Eye (tissue), 1 donor: ENCODE measurements around the gene GGA3.
"Not testable (repeated sequence)": the region's sequence is repeated elsewhere in the genome, so short reads cannot be mapped to it uniquely, and the experiment has no call there.

Source experiments
- DNase-seq: peaks from one replicate; pipeline ENCODE4 v3.0.0-alpha.2; 2015

GGA3 gene

DNA sequence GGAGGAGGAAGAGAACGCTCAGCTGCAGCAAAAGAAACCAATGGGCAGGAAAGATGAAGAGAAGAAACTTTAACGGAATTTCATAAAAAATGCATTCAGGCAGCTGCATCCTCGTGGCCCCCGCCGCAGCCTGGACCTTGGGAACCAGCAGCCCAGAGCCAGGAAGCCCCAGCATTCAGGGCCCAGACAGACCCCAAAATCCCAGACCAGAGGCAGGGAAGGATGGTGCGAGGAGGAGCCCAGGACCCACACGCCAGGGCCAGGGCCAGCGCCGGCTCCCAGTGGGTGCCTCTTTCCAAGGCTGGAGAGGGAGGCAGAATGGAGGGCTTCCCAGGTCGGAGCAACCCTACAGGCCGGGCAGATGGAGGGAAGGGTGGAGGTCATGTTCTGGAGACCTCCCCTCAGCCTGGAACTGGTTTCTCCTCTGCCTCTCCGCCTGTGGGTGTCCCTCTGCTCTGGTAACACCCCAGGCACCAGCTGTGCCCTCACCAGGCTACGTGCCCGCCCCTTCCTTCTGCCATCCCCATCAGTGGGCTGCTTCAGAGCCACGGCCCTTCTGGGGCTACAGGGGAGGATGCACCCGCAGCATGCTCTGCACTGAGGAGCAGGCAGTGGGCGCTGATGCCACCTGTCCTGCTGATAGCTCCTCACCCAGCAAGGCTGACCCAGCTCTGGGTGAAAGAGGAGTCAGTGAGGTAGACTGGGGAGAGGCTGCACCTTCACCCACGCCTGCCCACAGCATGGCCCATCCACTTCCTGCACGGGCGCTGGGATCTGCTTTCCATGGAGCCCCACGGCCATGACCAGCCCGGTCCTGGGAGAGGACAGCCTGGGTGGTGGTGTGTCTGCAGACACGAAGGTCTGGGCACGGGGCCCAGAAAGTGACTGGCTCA lies 10.8 kb upstream of the GGA3 start:
- DNase-seq: no peak

DNA sequence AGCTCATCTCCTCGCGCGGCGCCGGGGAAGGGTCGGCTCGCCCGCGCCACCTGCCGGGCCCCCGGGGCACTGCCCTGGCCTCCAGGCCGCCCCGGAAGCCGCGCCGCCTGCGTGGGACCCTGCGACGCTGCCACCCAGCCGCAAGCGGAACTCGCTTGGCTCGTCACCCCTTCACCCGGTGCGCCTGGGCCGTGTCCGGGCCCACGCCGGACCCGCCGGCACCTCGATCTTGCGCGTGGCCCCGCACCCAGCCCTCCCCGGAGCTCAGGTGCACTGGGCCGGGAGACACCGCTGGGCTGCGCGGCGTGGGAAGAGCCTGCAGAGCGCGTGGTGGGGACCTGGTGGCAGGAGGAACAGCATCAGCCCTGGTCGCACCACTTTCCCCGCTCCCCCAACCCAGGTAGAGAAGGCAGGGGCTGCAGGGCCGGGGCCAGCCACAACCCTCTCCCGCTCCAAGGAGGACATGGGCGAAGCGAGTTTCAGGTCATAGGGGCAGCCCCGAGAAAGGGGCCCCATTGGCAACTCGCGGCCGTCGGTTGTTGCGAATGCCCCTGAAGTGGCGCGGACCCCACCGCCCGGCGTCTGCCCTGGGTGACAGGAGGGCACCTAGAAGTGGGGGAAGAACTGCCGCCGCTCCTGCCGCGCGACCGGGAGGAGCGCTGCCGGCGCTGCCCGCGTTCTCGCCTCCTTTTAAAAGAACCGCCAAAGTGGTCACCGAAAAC lies 10.0 kb upstream of the GGA3 start:
- peak; percentile 93 for DNase-seq

DNA sequence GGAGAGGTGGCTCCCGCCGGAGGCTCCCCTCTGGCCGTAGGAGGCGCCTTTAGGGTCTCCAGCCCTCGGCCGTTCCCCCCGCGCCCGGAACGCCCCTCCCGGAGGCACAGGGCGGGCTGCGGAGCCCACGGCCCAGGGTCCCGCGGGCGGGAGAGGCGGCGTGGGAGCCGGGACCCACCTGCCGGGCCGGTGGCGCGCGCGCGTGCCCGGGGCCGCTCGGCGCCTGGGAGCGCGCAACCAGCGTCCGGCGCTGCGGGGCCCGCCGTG lies 9.5 kb upstream of the GGA3 start, which contains the start of gene MIF4GD:
TSS of gene MIF4GD (minus strand) at position 266 of the 267 bp plus-strand sequence. CDS start 1,036 bp downstream, outside the sequence.
- no peak for DNase-seq

DNA sequence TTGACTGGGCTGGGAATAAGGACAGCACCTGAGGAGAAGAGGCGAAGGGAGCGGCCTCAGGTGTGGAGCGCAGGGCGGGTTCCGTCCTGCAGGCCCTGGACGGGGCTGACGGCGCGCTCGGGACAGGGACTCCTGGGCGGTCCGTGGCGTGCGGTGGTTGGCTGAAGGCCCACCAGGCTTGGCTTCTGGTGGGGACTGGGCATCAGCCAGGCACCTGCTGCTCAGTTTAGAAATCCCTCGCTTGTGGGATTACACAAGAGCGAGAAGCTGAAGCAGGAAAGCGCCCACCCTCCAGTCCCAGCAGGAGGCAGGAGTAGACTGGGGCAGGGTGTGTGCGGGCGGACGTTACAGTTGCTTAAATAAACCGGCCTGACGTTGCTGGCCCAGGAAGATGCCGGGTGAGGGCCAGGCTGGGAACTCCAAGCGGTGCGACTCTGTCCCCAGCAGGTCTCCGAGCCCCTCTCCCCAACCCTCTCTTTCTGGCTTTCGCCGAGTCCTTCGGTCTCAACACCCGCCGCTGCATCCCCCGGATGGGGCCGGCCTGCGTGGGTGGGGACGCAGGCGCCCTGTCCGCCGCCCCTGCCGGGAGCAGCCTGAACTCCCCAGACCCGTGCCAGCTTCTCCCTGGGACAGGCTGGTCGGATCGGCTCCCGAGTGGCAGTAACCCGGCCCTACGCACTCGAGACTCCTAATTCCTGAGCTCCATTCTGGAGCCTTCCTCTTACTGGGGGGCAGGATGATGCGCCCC lies 9.0 kb upstream of the GGA3 start:
- DNase-seq: peak; percentile 84

DNA sequence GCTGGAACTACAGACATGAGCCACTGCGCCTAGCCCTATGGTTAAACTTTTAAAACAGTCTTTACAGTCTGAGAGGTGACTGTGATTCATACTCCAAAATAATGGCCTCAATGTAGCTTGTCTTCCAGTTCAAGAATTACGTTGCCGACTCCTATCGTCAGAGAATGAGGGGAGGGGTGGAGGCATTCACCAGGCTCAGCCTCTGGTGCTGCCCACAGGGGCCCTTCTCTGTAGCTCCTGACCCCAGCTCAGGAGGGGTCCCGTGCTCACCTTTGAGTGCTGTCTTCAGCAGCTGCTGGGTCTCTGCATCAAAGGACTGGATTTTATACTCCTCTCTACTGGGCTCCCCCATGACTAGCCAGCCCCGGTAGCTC lies 8.4 kb upstream of the GGA3 start:
- DNase-seq: no peak

DNA sequence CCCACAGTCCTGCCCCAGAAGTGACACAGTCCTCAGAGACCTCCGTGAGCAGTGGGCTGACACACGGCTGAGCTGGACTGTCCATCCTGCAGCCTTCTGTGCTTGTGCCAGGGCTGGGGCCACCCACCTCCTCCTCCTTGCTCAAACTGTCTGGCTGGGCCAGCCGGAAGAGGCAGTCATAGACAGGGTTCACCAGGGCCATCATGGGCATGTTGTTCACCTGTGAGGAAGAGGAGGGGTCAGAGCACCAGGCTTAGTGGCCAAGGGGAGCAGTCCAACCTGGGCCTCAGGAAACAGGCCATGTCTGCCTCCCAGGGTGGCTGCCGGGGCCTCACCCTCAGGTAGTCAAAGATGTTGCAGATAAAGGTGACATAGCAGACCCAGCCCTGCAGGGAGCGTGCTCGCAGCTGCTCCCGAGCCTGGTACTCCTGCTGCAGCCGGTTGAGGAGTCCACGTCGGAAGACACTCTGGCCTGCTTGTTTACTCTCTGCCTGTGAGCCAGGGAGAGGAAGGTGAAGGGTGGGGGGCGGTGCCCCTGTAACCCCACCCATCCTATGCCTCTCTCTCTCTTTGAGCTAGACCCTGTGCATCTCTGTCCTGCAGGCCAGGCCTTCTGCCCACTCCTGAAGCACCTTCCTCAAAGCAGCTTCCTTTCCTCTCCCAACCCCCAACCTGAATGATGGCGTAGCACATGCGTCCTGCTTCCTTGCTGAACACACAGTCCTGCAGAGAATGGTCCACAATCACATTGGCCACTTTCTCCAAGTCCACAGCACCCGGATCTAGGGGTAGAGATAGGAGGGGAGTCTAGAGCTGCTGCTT lies 6.2 kb upstream of the GGA3 start:
- no peak for DNase-seq

DNA sequence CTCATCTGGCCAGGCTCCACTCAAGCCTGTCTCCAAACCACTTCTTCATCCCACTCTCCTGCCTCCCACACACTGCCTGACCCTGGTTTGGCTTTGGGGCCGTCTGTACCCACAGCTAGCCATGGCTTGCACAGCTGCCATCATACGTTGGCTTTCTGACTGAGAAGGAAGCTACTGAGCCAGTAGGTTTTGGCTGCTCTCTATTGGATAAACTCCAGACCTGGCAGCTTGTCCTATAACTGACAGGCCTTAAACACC lies 5.7 kb upstream of the GGA3 start:
- no peak for DNase-seq

DNA sequence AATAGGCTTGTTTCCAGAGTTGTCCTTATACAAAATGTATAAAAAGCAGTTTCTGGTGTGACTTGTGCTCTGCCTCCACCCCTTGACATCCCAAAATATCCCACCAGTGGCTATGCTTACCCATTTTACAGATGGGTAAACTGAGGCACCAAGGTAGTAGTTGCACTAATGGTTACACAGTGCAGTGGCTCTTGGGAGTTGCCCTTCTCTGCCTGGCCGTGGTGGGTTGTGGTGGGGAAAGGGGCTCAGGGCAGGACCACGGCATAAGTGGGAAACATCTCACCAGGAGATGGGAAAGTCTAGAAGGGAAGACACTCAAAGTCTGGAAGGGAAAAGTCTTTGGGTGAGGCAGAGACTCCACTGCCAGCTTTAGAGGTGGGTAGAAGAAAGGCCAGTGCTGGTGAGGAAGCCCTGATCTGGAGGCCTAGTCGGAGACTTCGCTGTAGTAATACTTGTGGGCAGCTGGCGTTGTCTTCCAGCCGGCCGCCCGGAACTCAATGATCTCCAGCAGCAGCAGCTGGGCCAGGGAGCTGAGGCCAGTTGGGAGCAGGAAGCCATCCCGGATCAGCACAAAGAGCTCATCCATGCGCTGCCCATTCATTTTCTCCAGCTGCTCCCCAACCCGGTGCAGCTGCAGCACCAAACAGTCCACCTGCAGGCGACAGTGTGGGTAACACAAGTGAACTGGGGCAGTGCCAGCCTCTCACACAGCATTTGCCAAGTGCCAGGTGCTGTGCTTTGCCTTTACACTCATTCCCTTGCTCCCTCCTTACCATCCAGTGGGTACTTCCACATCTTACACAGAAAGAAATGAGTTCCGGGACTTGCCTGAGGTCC lies 5.1 kb upstream of the GGA3 start:
- peak; percentile 30 for DNase-seq

DNA sequence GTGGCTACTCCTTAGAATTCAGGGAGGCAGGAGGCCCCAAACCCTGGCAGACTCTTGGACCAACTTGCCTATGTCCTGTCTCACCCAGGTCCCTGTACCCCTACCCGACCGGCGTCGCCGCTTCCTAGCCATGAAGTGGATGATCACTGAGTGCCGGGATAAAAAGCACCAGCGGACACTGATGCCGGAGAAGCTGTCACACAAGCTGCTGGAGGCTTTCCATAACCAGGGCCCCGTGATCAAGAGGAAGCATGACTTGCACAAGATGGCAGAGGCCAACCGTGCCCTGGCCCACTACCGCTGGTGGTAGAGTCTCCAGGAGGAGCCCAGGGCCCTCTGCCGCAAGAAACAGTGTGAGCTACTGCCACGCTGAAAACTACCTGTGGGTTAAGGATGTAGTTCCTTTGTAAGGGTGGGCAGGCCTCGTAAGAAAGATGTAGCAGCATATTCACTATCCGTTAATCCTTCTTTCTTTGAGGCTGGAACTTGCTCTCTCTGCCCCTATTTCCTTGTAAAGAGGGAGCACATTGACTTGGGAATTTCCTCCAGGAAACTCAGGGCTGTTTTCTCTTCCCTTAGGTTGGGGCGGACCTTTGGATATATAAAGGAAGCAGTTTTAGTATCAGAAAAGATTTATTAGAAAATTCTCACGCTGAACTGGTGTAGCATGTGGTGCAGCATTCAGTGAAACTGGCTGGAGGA lies 4.4 kb upstream of the GGA3 start:
- DNase-seq: no peak

DNA sequence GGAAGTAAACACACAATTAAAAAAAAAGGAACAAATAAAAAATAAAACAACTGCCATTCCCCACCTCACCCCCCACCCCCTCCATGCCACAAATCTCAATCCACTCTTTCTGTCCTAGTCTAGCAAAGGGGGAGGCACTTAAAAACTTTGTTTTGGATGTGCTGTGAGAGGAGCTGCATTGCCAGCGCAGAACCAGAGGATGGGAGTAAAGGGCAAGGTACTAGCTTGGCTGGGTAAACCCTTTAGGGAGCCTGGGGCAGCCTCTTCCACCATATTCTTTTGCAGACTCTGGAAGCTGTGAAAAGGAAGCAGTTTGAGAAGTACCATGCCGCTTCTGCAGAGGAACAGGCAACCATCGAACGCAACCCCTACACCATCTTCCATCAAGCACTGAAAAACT lies 1.6 kb upstream of the GGA3 start:
- no peak for DNase-seq

DNA sequence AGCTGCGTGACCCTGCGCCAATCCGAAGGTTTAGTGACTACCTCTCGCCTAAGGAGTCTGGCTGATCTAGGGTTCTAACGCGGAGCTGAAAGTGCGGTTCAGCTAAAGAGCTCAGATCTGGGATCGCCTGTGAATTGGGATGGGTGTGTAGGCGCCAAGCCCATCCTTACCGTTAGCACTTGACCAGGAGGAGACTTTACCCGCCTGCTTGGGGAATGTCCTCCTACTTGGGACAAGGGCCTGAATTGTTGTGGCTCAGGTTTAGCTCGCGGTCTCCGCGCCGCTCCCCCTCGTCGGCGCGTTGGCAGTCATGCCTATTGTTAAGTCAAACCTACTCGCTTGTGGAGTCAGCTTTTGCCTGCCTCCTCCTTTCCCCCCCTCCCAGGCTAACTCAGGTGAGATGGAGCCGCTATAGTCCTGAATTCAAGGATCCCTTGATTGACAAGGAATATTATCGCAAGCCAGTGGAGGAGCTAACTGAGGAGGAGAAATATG lies 753 bp upstream of the GGA3 start:
- DNase-seq: no peak

DNA sequence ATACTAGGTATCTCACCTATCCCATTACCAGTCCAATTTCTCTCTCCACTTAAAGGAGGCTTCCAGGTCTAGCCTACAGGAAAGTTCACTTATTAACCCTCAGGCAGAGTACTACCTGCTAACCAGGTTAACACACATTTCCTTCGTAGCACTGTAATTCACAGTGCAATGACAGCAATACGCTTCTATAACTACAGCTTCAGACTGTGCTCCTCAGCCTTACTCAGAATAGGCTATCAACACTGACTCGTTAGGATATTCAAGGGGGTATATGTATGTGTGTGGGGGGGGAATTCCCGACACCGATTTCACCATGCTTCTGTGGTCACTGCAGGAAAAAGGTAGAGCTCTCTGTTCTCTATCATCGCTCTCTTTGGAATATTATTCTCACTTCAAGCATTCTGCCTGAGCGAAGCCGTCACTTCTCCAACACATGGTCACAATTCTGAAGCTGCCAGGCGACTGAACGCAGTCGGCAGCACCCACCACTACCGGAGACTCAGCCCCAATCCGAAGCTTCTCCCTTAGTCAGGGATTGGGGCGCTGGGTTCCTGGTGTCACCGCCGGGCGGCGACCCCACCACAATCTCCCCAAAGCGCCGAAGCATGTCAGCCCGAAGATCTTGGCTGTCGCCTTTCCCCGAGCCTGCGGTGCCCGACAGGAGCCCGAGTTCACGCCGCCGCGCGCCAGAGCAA lies 618 bp downstream of the GGA3 start:
- DNase-seq: no peak

DNA sequence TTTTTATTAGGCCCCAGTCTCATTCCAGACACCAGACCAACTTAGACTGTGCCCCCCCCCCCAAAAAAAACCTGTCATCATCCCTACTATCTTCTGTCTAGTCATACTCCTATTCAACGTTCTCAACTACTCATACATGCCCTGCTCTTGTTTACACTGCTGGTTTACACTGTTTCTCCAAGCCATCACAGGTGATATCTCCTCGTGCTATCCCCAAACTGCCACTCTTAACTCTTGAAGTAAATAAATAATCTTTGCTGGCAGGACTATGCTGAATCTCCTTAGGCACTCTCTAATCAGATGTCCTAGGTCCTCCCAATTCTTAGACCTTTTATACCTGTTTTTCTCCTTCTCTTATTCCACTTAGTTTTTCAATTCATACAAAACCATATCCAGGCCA lies 4.2 kb downstream of the GGA3 start:
- not testable (repeated sequence) for DNase-seq

DNA sequence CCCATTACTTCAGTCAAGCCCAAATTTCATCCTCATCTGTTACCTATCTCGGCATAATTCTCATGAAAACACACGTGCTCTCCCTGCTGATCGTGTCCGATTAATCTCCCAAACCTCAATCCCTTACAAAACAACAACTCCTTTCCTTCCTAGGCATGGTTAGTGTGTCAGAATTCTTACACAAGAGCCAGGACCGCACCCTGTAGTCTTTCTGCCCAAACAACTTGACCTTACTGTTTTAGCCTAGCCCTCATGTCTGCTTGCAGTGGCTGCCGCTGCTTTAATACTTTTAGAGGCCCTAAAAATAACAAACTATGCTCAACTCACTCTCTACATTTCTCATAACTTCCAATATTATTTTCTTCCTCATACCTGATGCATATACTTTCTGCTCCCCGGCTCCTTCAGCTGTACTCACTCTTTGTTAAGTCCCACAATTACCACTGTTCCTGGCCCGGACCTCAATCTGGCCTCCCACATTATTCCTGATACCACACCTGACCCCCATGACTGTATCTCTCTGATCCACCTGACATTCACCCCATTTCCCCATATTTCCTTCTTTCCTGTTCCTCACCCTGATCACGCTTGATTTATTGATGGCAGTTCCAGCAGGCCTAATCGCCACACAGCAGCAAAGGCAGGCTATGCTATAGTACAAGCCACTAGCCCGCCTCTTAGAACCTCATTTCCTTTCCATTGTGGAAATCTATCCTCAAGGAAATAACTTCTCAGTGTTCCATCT lies 5.3 kb downstream of the GGA3 start:
- not testable (repeated sequence) for DNase-seq

DNA sequence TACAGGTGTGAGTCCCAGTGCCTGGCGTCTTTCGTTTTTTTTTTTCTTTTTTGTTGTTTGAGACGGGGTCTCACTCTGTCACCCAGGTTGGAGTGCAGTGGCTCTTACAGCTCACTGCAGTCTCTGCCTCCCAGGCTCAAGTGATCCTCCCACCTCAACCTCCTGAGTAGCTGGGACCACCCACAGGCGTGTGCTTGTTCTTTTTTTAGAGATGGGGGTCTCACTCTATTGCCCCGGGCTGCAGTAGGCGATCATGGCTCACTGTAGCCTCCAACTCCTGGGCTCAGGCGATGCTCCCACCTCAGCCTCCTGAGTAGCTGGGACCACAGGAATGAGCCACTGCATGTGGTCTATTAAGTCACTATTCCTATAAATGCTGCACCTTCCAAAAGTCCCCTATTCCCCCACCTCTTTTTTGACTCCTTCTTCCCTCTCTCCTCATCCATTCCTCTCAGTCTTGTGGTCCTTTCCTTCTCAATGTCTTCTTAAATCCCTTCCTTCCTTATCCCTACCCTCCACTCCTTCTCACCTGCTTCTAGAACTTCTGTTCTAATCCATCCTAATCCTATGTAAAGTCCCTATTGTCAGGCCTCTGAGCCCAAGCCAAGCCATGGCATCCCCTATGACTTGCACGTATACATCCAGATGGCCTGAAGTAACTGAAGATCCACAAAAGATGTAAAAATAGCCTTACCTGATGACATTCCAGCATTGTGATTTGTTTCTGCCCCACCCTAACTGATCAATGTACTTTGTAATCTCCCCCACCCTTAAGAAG lies 9.2 kb downstream of the GGA3 start:
- DNase-seq: no peak

DNA sequence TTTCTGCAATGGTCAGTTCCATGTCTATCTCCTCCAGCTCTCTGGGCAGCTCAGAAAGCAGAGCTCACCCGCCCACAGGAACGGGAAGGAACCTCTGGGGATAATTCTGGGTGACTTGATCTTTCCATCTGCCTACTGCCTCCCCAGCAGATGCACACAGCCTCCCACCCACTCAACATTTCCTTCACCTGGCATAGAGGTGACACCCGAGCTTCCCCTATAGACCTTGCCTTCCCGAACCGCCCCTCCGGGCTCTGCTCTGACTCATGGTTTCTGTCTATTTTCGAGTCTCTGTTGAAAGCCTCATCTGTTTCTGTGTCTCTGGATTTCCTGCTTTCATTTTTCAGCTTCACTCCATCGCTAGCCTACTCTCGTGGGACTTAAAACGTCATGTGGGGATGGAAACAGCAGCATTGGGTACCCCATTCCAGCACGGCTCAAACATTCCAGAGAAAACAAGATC lies 11.4 kb downstream of the GGA3 start:
- DNase-seq: no peak

DNA sequence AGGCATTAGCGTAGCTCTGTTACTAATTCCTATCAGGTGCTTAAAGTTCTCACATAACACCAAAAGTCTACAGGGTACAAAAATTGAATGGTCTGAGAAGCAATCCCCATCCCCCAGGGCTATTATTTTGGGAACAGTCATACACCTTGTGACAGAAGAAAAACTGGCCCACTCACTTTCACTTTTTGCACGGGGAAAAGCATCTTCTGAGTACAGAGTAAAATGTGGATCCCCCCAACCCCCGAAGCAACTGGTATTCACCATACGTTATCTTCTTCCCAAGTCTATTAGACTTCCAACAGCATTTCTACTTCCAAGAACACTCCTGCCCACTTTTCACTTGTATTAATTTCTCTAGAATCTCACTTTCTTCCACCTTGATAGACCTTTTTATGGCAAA lies 11.8 kb downstream of the GGA3 start:
- no peak for DNase-seq

DNA sequence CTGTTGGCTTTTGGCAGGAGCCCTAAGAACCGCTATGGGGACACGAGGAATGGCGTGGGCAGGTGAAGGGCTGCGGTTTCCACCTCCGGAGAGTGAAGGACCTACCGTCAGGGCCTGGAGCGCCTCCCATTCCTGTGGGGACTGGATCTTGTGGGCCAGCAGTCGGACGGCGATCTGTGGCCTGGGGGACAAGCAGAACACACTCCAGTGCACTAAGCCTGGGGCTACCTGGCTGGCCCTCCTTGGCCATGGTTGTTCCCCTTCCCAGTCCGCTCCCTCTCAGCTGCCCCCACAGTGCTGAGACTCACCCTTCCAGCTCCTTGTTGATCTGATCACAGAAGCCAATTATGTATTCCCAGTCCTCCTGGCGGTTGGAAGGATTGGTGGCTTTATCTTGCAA lies 15.0 kb downstream of the GGA3 start:
- no peak for DNase-seq

DNA sequence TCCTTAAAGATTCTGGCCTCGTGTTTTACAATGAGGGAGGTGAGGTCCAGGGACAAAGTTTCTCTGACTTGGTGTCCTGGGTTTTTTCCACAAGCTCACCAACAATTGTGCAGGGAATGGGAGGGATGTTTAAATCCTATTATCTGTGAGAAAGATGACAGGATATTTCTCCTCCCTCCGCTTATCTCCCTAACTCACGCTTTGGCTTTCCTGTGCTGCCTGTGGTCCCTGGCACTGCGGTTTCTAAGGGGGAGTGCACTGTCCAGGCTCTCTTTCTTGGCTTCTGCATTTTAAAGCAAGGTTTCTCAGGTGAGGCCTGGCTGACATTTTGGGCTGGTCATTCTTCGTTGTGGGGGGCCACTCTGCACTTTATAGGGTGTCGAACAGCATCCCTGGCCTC lies 16.4 kb downstream of the GGA3 start:
- no peak for DNase-seq
